SK-N-SH (cell line): ENCODE data around the gene TMEM245. TPM values are rescaled to one million over a fixed set of nuclear protein-coding genes. Genes with fewer than 3 reads are reported as not detected.

Experiments used
- CTCF ChIA-PET: fragments of 300-600, 350-600 bp; formaldehyde crosslinking; extraction: SDS; loops from one replicate; lab custom pipeline; 2021; lab: Yijun Ruan, JAX
- POLR2A ChIA-PET: fragments of 350-600 bp; sonication (Branson Sonifier 250); formaldehyde crosslinking; extraction: SDS; loops from one replicate; lab custom pipeline; 2020; ENCODE audit warnings: antibody characterized with exemption, inconsistent platforms; lab: Yijun Ruan, JAX
- DNase-seq: peaks from one replicate; pipeline ENCODE4 v3.0.0; 2012
- H2AFZ ChIP-seq: fragments of 200-600 bp; sonication (generic); 2 replicates; pipeline ENCODE4 v1.8.1; 2016; ENCODE audit warnings: antibody characterized with exemption, mild to moderate bottlenecking, low read depth
- H3F3A ChIP-seq: fragments of 200-600 bp; sonication (generic); replicated peaks from 2 replicates; pipeline ENCODE3; 2016; ENCODE audit warnings: antibody characterized with exemption, mild to moderate bottlenecking; ENCODE audit not compliant: insufficient read depth
- H3K27ac ChIP-seq, 2 experiments: fragments of 200-500 bp in 1 of 2; fragments of 200-600 bp in 1 of 2; sonication (Bioruptor generic) in 1 of 2; sonication (generic), shearing (Covaris generic) in 1 of 2; 2 replicates each; pipeline versions ENCODE4 v1.5.1 to v1.6.1; 2014 to 2016; ENCODE audit warnings: low read depth in 2 of 2, inconsistent platforms in 1 of 2, low read length in 1 of 2, mild to moderate bottlenecking in 1 of 2, mixed read lengths in 1 of 2
- H3K27me3 ChIP-seq: fragments of 200-600 bp; sonication (generic), shearing (Covaris generic); 2 replicates; pipeline ENCODE4 v1.6.1; 2016; ENCODE audit warnings: mixed run types; ENCODE audit not compliant: insufficient read depth
- H3K36me3 ChIP-seq, 2 experiments: fragments of 200-500 bp in 1 of 2; fragments of 200-600 bp in 1 of 2; sonication (Bioruptor generic) in 1 of 2; sonication (generic) in 1 of 2; replicated peaks in 1 of 2; 2 replicates each; pipeline versions ENCODE3 to v1.5.1; 2014 to 2016; ENCODE audit warnings: low read length in 1 of 2, mild to moderate bottlenecking in 1 of 2; ENCODE audit not compliant: insufficient read depth in 2 of 2, control insufficient read depth in 1 of 2
- H3K4me1 ChIP-seq, 2 experiments: fragments of 200-500 bp in 1 of 2; fragments of 200-600 bp in 1 of 2; sonication (Bioruptor generic) in 1 of 2; sonication (generic), shearing (Covaris generic) in 1 of 2; 2 replicates each; pipeline versions ENCODE4 v1.5.1 to v1.6.1; 2014 to 2016; ENCODE audit warnings: low read depth in 1 of 2, low read length in 1 of 2, mixed run types in 1 of 2; ENCODE audit not compliant: insufficient read depth in 2 of 2, control insufficient read depth in 1 of 2
- H3K4me2 ChIP-seq: fragments of 200-600 bp; sonication (generic), shearing (Covaris generic); 2 replicates; pipeline ENCODE4 v1.6.1; 2017; ENCODE audit warnings: mixed run types
- H3K4me3 ChIP-seq, 2 experiments: fragments of 200-500 bp in 1 of 2; fragments of 200-600 bp in 1 of 2; sonication (Bioruptor generic) in 1 of 2; sonication (generic), shearing (Covaris generic) in 1 of 2; 2 replicates each; pipeline versions ENCODE4 v1.5.1 to v1.8.1; 2014 to 2016; ENCODE audit warnings: low read depth in 2 of 2, inconsistent platforms in 1 of 2, low read length in 1 of 2, mild to moderate bottlenecking in 1 of 2, mixed read lengths in 1 of 2, moderate library complexity in 1 of 2
- H3K79me2 ChIP-seq: fragments of 200-600 bp; sonication (generic); 2 replicates; pipeline ENCODE4 v1.8.1; 2017; ENCODE audit warnings: mild to moderate bottlenecking; ENCODE audit not compliant: insufficient read depth
- H3K9ac ChIP-seq: fragments of 200-600 bp; sonication (generic); 2 replicates; pipeline ENCODE4 v1.6.1; 2017; ENCODE audit warnings: mixed run types
- H3K9me2 ChIP-seq: fragments of 200-600 bp; sonication (generic); 2 replicates; pipeline ENCODE4 v1.6.1; 2017; ENCODE audit warnings: mixed run types
- H3K9me3 ChIP-seq: fragments of 200-600 bp; sonication (generic); 2 replicates; pipeline ENCODE4 v1.6.1; 2017; ENCODE audit warnings: mixed run types, mild to moderate bottlenecking, moderate library complexity
- H4K20me1 ChIP-seq: fragments of 200-600 bp; sonication (generic); 2 replicates; pipeline ENCODE4 v1.6.1; 2017; ENCODE audit warnings: mild to moderate bottlenecking, mixed run types; ENCODE audit not compliant: insufficient read depth
- CHD2 ChIP-seq: fragments of 150-350 bp; IDR thresholded peaks from 2 replicates; pipeline ENCODE4 v1.6.1; 2018; ENCODE audit warnings: low read length; ENCODE audit not compliant: partially characterized antibody
- CTCF ChIP-seq: fragments of 200-600 bp; sonication (generic); IDR thresholded peaks from 2 replicates; pipeline ENCODE4 v1.6.1; 2017; ENCODE audit warnings: antibody characterized with exemption, mild to moderate bottlenecking, moderate library complexity
- ELF1 ChIP-seq: IDR thresholded peaks from 2 replicates; pipeline ENCODE4 v1.4.0; 2012
- EZH2phosphoT487 ChIP-seq: fragments of 200-600 bp; sonication (generic); IDR thresholded peaks from 2 replicates; pipeline ENCODE4 v1.6.1; 2017; ENCODE audit warnings: low read depth, mixed run types, mild to moderate bottlenecking, antibody characterized with exemption, moderate library complexity, borderline replicate concordance
- FOSL2 ChIP-seq: IDR thresholded peaks from 2 replicates; pipeline ENCODE4 v1.4.0; 2012; ENCODE audit warnings: low read depth, mild to moderate bottlenecking, moderate library complexity, borderline replicate concordance
- GATA2 ChIP-seq: sonication (generic); formaldehyde crosslinking; IDR thresholded peaks from 2 replicates; pipeline ENCODE4 v1.5.0; 2020; ENCODE audit warnings: mild to moderate bottlenecking, missing genetic modification reagents
- JUND ChIP-seq: IDR thresholded peaks from 2 replicates; pipeline ENCODE4 v1.4.0; 2012
- MXI1 ChIP-seq: IDR thresholded peaks from 2 replicates; pipeline ENCODE4 v1.6.1; 2012; ENCODE audit warnings: mild to moderate bottlenecking, low read depth, low read length, improper control_type of control experiment
- NFIC ChIP-seq: IDR thresholded peaks from 2 replicates; pipeline ENCODE4 v1.4.0; 2012; ENCODE audit warnings: borderline replicate concordance
- PBX3 ChIP-seq: IDR thresholded peaks from 2 replicates; pipeline ENCODE4; 2012
- POLR2AphosphoS5 ChIP-seq: IDR thresholded peaks from 2 replicates; pipeline ENCODE4 v1.6.1; 2012; ENCODE audit warnings: low read depth, low read length
- RAD21 ChIP-seq: IDR thresholded peaks from 2 replicates; pipeline ENCODE4 v1.6.1; 2012; ENCODE audit warnings: mild to moderate bottlenecking, low read length
- RCOR1 ChIP-seq: fragments of 150-350 bp; IDR thresholded peaks from 2 replicates; pipeline ENCODE4 v1.6.1; 2017; ENCODE audit warnings: antibody characterized with exemption, low read length
- REST ChIP-seq: IDR thresholded peaks from 2 replicates; pipeline ENCODE4 v1.6.1; 2012; ENCODE audit warnings: mild to moderate bottlenecking, low read depth, low read length, moderate library complexity
- RXRA ChIP-seq: IDR thresholded peaks from 2 replicates; pipeline ENCODE4 v1.4.0; 2012; ENCODE audit warnings: low read depth, mild to moderate bottlenecking, borderline replicate concordance
- SIN3A ChIP-seq: IDR thresholded peaks from 2 replicates; pipeline ENCODE4 v1.6.1; 2012; ENCODE audit warnings: low read depth, mild to moderate bottlenecking, low read length, moderate library complexity, borderline replicate concordance
- TAF1 ChIP-seq: IDR thresholded peaks from 2 replicates; pipeline ENCODE4 v1.6.1; 2012; ENCODE audit warnings: low read depth, mild to moderate bottlenecking, low read length, moderate library complexity, borderline replicate concordance
- TCF12 ChIP-seq: IDR thresholded peaks from 2 replicates; pipeline ENCODE4 v1.4.0; 2012
- YY1 ChIP-seq: IDR thresholded peaks from 2 replicates; pipeline ENCODE4 v1.4.0; 2012; ENCODE audit warnings: low read depth, mild to moderate bottlenecking
- WGBS: methylation state at CpG from one replicate; pipeline ENCODE4 v1.1.6; 2017; ENCODE audit warnings: low lambda C conversion rate; 5-methylcytosine and 5-hydroxymethylcytosine counted together
- polyA plus RNA-seq, 3 experiments: library from polyadenylated mRNA; depleted of rRNA; stranded (reverse); fragments of >200 nt; gene quantifications; 2 replicates each; pipeline ENCODE4 v1.2.3, GENCODE V29; 2012
- TF ChIP-seq, protein P1 (sequence below): fragments of 150-350 bp; IDR thresholded peaks from 2 replicates; pipeline ENCODE4 v1.6.1; 2016; ENCODE audit warnings: mild to moderate bottlenecking, low read depth, low read length
- TF ChIP-seq, protein P2 (sequence below): IDR thresholded peaks from 2 replicates; pipeline ENCODE4 v1.4.0; 2012; ENCODE audit warnings: low read depth, borderline replicate concordance
- TF ChIP-seq, protein P3 (sequence below): IDR thresholded peaks from 2 replicates; pipeline ENCODE4 v1.4.0; 2012; ENCODE audit warnings: low read depth

The TMEM245 gene
- 17.5 and 26.0 TPM in 2 replicates for polyA plus RNA-seq (2012; rRNA removed)
- polyA plus RNA-seq (2012; cell fraction: cytosol; rRNA removed) = 19.8 and 23.6 TPM in 2 replicates
- 9.1 and 19.6 TPM in 2 replicates for polyA plus RNA-seq (2012; cell fraction: nucleus; rRNA removed)

- Histone ChIP-seq H2AFZ (peak within 1 kb of the TSS; percentile 82; the same call in 1 of the 2 replicates), H3K36me3 (no peaks in the 10 kb centered on the region), H3K27ac (peak within 1 kb of the TSS; percentile 79 to 83), H4K20me1 (peaks cover 40% of the 10 kb centered on the region), H3F3A (peaks cover 9% of the 10 kb centered on the region), H3K9ac (peak within 1 kb of the TSS; percentile 87), H3K4me1 (peaks cover 13 to 20% of the 10 kb centered on the region in 2 experiments; a peak in 3 of 4 replicates), H3K9me3 (no peaks in the 10 kb centered on the region), H3K4me2 (peak within 1 kb of the TSS; percentile 94), H3K27me3 (no peaks in the 10 kb centered on the region), H3K79me2 (peaks cover 55% of the 10 kb centered on the region), H3K4me3 (peak within 1 kb of the TSS; percentile 78 to 87), H3K9me2 (no peaks in the 10 kb centered on the region)
- ChIA-PET POLR2A (interaction anchor here (0.6 to 1.2 kb wide), 3 partner anchors 39 to 222 kb away, joined by 3 read pairs; no protein-coding TSS in a partner anchor), CTCF (interaction anchor here (0.6 to 1.0 kb wide), 2 partner anchors 10 to 72 kb away, joined by 3 to 4 read pairs; no protein-coding TSS in a partner anchor)
- peak; percentile 94 for DNase-seq
- 1% methylated on average over 35 of the region's 88 CpGs for WGBS
- TF ChIP-seq SIN3A = peak; percentile 94; the same call in 1 of the 2 replicates
- no peak for TF ChIP-seq REST
- peak; percentile 99 for TF ChIP-seq CHD2
- peak; percentile 60 for TF ChIP-seq PBX3
- peak; percentile 76 for TF ChIP-seq POLR2AphosphoS5
- 0 out of 2 replicates have a peak, but pooled peaks have one; percentile 8 for TF ChIP-seq RCOR1
- TF ChIP-seq GATA2 (CRISPR knock-in tag) = no peak
- TF ChIP-seq FOSL2 = no peak
- TF ChIP-seq, protein P1, sequence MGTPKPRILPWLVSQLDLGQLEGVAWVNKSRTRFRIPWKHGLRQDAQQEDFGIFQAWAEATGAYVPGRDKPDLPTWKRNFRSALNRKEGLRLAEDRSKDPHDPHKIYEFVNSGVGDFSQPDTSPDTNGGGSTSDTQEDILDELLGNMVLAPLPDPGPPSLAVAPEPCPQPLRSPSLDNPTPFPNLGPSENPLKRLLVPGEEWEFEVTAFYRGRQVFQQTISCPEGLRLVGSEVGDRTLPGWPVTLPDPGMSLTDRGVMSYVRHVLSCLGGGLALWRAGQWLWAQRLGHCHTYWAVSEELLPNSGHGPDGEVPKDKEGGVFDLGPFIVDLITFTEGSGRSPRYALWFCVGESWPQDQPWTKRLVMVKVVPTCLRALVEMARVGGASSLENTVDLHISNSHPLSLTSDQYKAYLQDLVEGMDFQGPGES = no peak
- TF ChIP-seq RXRA = no peak
- TF ChIP-seq EZH2phosphoT487 = no peak
- TF ChIP-seq RAD21 = no peak
- no peak for TF ChIP-seq CTCF
- peak; percentile 79 for TF ChIP-seq TAF1
- TF ChIP-seq MXI1 = no peak; the same call in 1 of the 2 replicates
- TF ChIP-seq ELF1 = peak; percentile 68
- TF ChIP-seq, protein P2, sequence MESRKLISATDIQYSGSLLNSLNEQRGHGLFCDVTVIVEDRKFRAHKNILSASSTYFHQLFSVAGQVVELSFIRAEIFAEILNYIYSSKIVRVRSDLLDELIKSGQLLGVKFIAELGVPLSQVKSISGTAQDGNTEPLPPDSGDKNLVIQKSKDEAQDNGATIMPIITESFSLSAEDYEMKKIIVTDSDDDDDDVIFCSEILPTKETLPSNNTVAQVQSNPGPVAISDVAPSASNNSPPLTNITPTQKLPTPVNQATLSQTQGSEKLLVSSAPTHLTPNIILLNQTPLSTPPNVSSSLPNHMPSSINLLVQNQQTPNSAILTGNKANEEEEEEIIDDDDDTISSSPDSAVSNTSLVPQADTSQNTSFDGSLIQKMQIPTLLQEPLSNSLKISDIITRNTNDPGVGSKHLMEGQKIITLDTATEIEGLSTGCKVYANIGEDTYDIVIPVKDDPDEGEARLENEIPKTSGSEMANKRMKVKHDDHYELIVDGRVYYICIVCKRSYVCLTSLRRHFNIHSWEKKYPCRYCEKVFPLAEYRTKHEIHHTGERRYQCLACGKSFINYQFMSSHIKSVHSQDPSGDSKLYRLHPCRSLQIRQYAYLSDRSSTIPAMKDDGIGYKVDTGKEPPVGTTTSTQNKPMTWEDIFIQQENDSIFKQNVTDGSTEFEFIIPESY = no peak; the same call in 1 of the 2 replicates
- no peak for TF ChIP-seq JUND
- peak; percentile 86 for TF ChIP-seq YY1
- TF ChIP-seq NFIC = 0 out of 2 replicates have a peak, but pooled peaks have one; percentile 3
- no peak for TF ChIP-seq TCF12
- TF ChIP-seq, protein P3, sequence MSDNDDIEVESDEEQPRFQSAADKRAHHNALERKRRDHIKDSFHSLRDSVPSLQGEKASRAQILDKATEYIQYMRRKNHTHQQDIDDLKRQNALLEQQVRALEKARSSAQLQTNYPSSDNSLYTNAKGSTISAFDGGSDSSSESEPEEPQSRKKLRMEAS = peak; percentile 30; the same call in 1 of the 2 replicates
Observed at GRCh38 chr9:109119439-109120203, at the start of gene TMEM245. TMEM245 (minus strand) TSS chr9:109119947; CDS start chr9:109119913, 34 bp downstream.
